Raji (cell line): ENCODE results near the gene GMEB2.

ENCODE experiments used
- POLR2A ChIP-seq: IDR thresholded peaks from 2 replicates; pipeline ENCODE4 v1.6.1; 2011; ENCODE audit warnings: low read depth, low read length, control low read depth; ENCODE audit not compliant: insufficient read depth

Gene GMEB2

DNA sequence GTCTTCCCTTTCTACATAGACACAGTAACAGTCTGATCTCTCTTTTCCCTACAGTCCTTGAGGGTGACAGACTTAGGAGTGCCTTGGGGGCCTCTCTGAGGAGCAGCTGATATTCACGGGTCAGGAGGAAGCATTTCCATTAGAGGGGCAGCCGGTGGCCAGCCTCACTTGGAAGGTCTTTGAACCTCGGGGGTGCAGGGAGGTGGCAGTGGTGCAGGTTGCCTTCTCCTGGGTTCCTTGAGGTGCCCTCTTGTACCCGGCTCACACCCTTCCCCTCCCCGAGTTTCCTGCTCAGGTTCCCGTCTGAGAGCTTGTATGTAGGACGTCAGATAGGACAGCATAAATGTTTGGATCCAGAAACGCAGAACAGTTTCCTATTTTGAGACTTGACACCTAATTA is 33.7 kb upstream of the GMEB2 start:
- no peak for TF ChIP-seq POLR2A

DNA sequence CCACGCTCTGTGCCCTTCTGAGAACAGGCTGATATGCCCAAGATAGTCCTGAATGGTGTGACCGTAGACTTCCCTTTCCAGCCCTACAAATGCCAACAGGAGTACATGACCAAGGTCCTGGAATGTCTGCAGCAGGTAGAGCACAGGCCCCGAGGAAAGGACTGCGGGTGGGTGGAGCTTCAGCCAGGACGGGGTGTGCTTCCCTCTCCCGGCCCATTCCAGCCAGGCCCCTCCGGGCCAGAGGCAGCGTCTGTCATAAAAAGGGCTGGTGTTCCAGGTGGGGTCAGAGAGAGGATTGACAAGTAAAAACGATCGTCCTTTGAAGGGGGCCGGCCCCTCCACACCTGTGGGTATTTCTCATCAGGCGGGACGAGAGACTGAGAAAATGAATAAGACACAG is 32.5 kb upstream of the GMEB2 start:
- TF ChIP-seq POLR2A: no peak

DNA sequence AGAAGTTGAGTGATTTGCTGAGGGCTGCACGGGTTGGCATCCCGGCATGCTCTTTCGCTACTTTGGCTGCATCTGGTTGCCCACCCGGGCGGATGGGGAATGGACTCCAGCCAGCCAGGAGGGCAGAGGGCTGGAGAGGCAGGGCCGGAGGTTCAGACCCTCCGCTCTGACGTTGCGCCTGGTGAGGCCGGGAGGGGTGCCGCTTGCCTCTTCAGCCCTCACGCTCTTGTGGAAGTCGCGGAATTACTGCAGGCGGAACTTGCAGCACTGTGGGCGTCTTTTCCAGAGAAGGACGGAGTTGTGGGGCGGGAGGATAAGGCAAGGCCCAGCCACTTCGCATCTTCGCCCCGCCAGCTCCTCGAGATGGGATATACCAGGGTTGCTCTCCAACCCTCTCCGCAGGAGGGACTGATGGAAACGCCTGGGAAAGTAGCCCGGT is 31.9 kb upstream of the GMEB2 start:
- no peak for TF ChIP-seq POLR2A

DNA sequence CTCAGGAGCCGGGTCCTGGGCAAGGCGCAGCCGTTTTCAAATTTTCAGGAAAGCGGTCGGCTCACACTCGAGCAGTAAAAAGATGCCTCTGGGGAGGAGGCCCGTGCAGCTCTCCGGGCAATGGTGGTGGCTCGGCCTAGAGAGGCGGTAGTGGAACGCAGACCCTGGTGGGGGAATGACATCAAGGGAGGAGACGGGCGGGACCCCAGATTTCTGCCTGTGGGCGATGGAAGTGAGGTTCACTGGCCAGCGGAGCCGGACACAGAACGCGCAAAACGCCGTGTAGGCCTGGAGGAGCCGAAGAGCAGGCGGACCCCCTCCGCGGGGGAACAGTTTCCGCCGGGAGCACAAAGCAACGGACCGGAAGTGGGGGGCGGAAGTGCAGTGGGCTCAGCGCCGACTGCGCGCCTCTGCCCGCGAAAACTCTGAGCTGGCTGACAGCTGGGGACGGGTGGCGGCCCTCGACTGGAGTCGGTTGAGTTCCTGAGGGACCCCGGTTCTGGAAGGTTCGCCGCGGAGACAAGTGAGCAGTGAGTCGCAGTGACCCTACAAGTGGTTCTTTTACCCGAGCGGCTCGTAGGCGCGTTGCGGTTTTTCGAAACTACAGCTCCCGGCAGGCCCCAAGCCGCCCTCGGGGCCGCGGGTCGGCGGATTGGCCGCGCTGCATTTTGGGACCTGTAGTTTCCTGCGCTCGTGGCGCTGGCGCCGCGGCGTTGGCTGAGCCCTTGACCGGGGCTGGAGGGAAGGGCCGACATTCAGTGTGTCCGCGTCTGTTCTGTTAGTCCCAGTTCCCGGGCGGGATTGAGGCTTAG is 31.2 kb upstream of the GMEB2 start, which contains the start of gene RTEL1:
TSS of gene RTEL1 (plus strand) at position 376 of the 812 bp plus-strand sequence. CDS start 1,091 bp downstream, outside the sequence.
- peak; percentile 74 for TF ChIP-seq POLR2A

DNA sequence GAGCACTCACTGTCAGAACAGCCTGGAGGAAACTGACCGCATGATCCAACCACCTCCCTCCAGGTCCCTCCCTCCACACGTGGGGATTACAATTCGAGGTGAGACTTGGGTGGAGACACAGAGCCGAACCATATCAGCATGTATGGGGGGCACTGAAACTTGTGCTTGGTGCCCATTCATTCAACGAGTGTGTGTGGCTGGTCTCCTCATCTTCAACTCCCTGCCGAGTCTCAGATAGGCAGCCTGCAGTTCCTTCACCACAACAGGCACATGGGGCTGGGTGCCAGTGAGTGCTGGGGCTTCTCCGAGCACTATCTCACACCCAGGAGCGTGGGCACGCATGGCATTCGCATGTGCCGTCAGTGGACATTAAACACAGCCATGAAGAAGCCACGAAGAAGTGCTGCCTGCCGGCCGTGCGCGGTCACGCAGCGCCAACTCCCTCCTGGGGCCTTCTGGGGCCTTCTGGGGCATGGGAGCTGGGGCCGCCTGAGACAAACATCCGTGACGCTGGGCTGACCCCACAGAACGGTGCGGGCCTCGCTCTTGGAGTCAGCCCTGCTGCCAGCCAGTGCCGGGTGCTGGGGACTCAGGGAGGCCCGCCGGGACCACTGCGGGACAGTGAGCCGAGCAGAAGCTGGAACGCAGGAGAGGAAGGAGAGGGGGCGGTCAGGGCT is 30.5 kb upstream of the GMEB2 start:
- no peak for TF ChIP-seq POLR2A

DNA sequence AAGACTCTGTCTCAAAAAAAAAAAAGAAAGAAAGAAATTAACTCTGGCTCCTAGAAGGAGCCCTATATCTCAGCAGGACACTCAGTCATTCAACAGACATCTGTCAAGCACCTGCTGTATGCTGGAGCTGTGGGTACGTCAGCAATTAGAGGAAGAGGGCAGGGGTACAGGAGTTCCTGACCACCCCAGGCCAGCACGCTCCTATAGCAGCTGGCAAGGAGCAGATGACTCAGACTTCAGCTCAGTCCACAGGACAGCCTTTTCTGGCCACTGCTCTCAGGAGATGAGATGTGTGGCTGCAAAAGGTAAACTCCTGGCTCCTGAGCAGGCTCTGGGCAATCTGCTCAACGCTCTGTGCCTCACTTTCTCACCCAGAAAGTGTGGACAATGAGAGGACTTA is 29.6 kb upstream of the GMEB2 start:
- no peak for TF ChIP-seq POLR2A

DNA sequence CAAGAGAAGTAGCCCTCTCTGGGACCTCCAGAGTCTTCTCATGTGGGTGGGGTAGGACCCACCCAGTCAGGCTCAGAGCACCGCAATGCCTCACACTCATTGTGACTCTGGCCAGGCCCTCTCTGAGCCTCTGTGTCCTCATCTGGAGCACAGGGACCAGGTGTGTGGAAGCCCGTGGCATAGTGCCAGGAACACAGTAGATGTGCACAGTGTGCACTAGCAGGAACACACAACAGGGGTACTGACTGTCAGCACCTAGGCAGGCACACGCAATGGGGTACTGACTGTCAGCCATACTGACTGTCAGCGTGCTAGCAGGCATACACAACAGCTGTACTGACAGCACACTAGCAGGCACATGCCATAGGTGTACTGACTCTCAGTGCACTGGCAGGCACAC is 28.3 kb upstream of the GMEB2 start:
- TF ChIP-seq POLR2A: no peak

DNA sequence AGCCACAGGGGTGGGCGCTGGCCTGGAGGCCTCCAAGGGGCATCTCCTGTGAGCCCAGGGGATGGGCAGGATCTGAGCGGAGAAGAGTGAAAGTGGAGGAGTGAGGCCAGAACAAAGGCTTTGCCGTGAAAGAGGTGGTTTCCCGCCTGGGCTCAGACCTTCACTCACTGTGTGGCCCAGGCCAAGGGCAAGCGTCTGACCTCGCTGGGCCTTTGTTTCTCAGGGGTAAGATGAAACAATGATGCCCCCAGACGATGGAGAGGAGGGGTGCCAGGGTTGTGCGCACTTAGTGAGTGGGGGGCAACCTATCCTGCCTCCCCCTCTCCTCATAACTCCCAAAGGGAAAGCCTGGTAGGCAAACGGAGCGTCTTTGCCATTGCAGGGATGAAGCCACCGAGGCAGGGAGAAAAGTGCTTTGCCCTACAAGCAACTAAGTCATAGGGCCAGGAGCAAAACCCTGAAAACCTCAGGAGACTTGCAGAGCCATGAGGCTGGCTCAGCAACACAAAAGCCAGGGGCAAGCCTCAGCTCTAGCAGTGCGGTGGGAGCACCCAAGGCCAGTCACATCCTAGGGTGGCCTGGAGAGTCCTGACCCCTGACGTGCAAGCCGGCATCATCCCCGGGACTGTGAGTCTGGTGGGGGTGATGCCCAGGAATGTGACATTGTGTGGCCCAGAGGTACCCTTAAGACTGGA is 27.2 kb upstream of the GMEB2 start:
- no peak for TF ChIP-seq POLR2A

DNA sequence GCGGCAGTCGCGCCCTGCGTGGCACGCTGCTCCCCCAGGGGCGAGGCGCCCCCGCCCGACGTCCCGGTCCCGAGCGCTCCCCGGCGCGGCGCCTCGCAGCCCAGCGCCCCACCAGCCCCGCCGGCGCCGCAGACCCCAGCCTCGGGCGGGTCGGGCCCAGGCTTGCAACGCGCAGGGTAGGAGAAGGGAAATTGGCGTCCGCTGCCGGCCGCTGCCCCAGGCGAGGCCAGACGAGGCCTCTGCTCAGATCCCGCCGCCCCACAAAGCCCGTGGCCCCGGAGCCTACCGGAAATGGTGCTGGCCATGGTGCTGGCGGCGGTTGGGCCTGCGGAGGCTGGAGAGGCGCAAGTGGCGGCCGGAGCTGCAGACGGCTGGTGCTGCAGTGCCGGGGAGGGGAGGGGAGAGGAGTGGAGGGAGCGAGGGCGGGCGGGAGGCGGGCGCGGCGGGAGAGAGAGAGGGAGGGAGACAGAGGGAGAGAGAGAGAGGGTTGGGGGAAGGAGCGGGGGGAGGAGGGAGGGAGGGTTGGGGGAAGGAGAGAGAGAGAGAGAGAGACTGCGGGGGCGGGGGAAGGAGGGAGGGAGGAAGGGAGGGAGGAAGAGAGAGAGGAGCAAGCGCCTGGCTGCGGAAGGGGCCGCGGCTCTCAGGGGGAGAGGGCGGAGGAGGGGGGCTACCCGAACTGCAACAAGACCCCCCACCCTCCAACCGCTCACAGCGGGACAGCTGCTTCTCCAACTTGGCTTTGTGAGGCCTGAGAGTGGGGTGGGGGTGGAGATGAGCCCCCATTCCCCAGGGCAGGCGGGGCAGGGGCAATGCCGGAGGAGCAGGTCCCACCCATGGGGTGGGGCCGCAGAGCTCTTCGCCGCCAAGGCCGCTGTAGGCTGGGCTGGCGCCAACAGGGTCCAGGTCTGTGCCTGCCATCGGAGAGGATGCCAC is 26.4 kb upstream of the GMEB2 start, which contains the start of gene STMN3:
TSS of gene STMN3 (minus strand) at position 384 of the 933 bp plus-strand sequence. CDS start at position 305, 79 bp downstream.
- TF ChIP-seq POLR2A: no peak

DNA sequence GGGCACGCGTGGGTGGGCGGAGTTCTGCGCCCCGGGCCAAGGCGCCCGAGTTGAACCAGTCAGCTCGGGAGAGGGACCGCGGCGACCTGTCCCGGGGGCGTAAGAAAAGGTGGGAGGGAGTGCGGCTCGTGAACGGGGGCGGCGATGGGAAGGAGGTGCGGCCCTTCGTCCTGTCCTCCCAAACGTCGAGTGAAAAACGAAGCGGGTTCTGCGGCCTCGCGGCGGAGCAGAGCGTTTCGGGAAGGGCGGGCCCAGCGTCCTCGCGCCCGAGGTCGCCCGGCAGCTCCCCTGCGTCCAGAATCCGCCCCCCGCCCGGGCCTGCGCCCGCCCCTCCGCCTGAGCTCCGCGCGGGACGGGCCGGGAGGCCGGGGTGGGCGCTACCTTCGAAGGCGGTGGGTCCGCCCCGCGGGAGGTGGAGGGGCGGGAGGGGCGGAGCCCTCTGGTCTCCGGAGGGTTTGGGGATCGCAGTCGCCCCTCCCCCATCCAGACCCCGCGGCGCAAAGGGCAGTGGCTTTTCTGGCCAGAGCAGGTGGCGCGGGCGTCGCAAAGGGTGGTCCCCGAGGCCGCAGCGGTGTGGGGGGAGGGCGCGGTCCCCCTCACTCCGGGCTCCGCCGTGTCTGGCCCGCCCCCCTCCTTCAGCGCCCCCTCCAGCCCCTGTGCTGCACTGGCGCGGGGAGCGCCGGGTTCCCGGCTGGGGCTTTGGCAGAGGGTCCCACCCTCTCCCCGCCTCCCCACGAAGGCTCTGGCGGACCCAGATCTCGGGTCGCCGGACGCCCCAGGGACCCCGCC is 25.5 kb upstream of the GMEB2 start:
- no peak for TF ChIP-seq POLR2A

DNA sequence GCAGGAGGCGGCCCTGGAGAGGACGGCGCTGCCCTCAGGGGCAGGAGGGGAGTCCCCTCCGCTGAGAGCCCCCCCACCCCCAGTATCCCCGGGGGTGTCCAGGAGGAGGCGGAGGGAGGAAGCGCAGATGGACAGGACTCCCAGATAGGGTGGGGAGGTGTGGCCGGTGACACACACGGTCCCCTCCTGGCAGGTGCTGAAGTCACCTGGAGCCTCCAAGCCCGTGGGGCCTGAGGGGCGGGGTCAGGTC is 25.0 kb upstream of the GMEB2 start:
- no peak for TF ChIP-seq POLR2A

DNA sequence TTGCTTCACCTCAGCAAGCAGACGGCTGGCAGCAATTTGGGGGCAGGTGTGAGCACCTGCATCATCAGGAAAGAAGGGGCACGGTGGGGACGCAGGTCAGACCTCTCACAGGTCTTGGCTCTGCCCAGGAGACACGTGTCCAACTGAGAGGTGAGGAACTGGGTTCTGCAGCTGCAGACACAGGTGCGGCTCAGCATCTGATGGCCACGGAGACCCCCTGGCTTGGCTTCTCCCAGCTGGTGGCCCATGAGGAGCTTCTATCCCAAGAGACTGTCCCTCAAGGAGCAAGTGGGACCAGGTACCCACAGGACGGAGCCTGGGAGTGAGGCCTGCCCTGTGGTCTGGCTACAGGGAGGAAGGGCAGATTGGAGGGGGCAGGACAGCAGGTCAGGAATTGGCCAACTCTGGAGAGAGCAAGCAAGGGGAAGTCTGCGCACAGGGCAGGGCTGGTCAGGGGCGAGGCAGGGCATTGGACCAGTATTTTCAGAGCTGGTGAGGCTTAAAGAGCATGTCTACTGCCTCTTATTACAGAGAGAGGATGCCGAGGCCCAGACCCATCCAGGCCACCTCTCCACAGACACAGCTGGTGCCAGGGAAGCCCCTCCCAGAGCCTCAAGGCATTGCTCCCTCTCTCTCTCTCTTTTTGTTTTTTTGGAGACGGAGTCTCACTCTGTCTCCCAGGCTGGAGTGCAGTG is 22.1 kb upstream of the GMEB2 start:
- TF ChIP-seq POLR2A: no peak

DNA sequence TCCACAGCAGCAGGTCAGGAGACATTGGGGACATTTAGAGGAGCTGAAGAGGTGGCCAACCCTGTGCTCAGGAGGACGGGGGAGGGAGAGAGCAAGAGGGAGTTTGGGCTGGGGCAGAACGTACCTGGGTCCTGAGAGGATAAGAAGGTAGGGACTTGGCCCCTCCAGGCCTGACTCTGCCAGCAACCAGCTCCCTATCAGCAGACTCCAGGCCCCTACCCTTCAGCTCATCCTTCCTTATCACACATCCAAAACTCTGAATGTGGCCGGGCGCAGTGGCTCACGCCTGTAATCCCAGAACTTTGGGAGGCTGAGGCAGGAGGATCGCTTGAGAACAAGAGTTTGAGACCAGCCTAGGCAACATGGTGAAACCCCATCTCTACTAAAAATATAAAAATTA is 21.3 kb upstream of the GMEB2 start:
- TF ChIP-seq POLR2A: no peak
